ENCODE measurements around the gene SLC44A4. TPM values are rescaled to one million over a fixed set of nuclear protein-coding genes. Genes with fewer than 3 reads are reported as not detected.

The SLC44A4 gene
- total and polyA plus RNA-seq, 9 of the 15 experiments (the other 6 are each of a cell fraction or from before 2014, with no cell fraction given): 7.9 to 18.6 (median 11.2) TPM

- TF ChIP-seq ZNF76 (CRISPR knock-in tag; IDR thresholded peaks at IDR 0.05; ENCODE audit: borderline replicate concordance): no peak
- no peak for TF ChIP-seq RBM15 (IDR thresholded peaks at IDR 0.05; ENCODE audit: insufficient read depth, low read length)
- TF ChIP-seq ZNF707 (CRISPR knock-in tag; conservative IDR thresholded peaks at IDR 0.05): no peak
- TF ChIP-seq, protein P1, sequence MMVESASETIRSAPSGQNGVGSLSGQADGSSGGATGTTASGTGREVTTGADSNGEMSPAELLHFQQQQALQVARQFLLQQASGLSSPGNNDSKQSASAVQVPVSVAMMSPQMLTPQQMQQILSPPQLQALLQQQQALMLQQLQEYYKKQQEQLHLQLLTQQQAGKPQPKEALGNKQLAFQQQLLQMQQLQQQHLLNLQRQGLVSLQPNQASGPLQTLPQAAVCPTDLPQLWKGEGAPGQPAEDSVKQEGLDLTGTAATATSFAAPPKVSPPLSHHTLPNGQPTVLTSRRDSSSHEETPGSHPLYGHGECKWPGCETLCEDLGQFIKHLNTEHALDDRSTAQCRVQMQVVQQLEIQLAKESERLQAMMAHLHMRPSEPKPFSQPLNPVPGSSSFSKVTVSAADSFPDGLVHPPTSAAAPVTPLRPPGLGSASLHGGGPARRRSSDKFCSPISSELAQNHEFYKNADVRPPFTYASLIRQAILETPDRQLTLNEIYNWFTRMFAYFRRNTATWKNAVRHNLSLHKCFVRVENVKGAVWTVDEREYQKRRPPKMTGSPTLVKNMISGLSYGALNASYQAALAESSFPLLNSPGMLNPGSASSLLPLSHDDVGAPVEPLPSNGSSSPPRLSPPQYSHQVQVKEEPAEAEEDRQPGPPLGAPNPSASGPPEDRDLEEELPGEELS (CRISPR knock-in tag; IDR thresholded peaks at IDR 0.05; ENCODE audit: borderline replicate concordance): 0 out of 2 replicates have a peak, but pooled peaks have one; percentile 44
- peak; percentile 70; the same call in 1 of the 2 replicates for TF ChIP-seq GTF2A2 (tag; IDR thresholded peaks at IDR 0.05)
- no peak for TF ChIP-seq SMARCA5 (IDR thresholded peaks at IDR 0.05)
- no peak for TF ChIP-seq ZNF217 (CRISPR knock-in tag; IDR thresholded peaks at IDR 0.05)
- 0 out of 2 replicates have a peak, but pooled peaks have one; percentile 45 for TF ChIP-seq FOXJ2 (tag; IDR thresholded peaks at IDR 0.05)
- TF ChIP-seq ZKSCAN3 (CRISPR knock-in tag; IDR thresholded peaks at IDR 0.05): no peak
- TF ChIP-seq LEF1 (IDR thresholded peaks at IDR 0.05): no peak
- TF ChIP-seq NR4A1 (CRISPR knock-in tag; IDR thresholded peaks at IDR 0.05): no peak
- peak; percentile 80; the same call in 1 of the 2 replicates for TF ChIP-seq NR4A1 (tag; IDR thresholded peaks at IDR 0.05)
- no peak for TF ChIP-seq EHMT2 (IDR thresholded peaks at IDR 0.05)
- 0 out of 2 replicates have a peak, but pooled peaks have one; percentile 1 for TF ChIP-seq ZNF830 (CRISPR knock-in tag; IDR thresholded peaks at IDR 0.05)
- TF ChIP-seq ZNF586 (CRISPR knock-in tag; conservative IDR thresholded peaks at IDR 0.05): no peak
- no peak for TF ChIP-seq CBFB (CRISPR knock-in tag; IDR thresholded peaks at IDR 0.05)
- TF ChIP-seq ZNF324 (CRISPR knock-in tag; IDR thresholded peaks at IDR 0.05): no peak
- no peak for TF ChIP-seq SUPT5H (IDR thresholded peaks at IDR 0.05)
- TF ChIP-seq ZNF639 (CRISPR knock-in tag; conservative IDR thresholded peaks at IDR 0.05 in 1 of 2, IDR thresholded peaks at IDR 0.05 in 1 of 2): peak in 1 of 2 experiments; percentile 67; a peak in 1 of 4 replicates
- no peak for TF ChIP-seq NFXL1 (CRISPR knock-in tag; IDR thresholded peaks at IDR 0.05)
- peak; percentile 50; the same call in 1 of the 2 replicates for TF ChIP-seq ELF2 (CRISPR knock-in tag; IDR thresholded peaks at IDR 0.05)
- TF ChIP-seq ZFPM2 (CRISPR knock-in tag; IDR thresholded peaks at IDR 0.05): no peak
- no peak for TF ChIP-seq ZEB2 (IDR thresholded peaks at IDR 0.05)
- TF ChIP-seq IRF1 (CRISPR knock-in tag; IDR thresholded peaks at IDR 0.05; ENCODE audit: borderline replicate concordance): peak; percentile 54; the same call in 1 of the 2 replicates
- TF ChIP-seq ILF3 (IDR thresholded peaks at IDR 0.05; ENCODE audit: borderline replicate concordance): no peak
- no peak for TF ChIP-seq RHOXF2B (CRISPR knock-in tag; conservative IDR thresholded peaks at IDR 0.05)
- 0 out of 2 replicates have a peak, but pooled peaks have one; percentile 13 for TF ChIP-seq PTTG1 (tag; IDR thresholded peaks at IDR 0.05; ENCODE audit: low read depth)
- no peak for TF ChIP-seq IFI16 (CRISPR knock-in tag; IDR thresholded peaks at IDR 0.05)
- TF ChIP-seq SP1 (CRISPR knock-in tag; IDR thresholded peaks at IDR 0.05): no peak
- no peak for TF ChIP-seq ZKSCAN1 (IDR thresholded peaks at IDR 0.05; ENCODE audit: low read depth, low read length)
These were observed 65.3 kb downstream of the SLC44A4 start (continued) for GRCh38 chr6:31813465-31813849.
